GM12874 (cell line): ENCODE data around the gene SLC45A1.

Source experiments
- CTCF ChIP-seq: IDR thresholded peaks from 2 replicates; pipeline ENCODE4 v1.5.1; 2011; ENCODE audit warnings: low read depth, mild to moderate bottlenecking, control low read depth, low read length, moderate library complexity; ENCODE audit not compliant: insufficient read depth

SLC45A1 gene

DNA sequence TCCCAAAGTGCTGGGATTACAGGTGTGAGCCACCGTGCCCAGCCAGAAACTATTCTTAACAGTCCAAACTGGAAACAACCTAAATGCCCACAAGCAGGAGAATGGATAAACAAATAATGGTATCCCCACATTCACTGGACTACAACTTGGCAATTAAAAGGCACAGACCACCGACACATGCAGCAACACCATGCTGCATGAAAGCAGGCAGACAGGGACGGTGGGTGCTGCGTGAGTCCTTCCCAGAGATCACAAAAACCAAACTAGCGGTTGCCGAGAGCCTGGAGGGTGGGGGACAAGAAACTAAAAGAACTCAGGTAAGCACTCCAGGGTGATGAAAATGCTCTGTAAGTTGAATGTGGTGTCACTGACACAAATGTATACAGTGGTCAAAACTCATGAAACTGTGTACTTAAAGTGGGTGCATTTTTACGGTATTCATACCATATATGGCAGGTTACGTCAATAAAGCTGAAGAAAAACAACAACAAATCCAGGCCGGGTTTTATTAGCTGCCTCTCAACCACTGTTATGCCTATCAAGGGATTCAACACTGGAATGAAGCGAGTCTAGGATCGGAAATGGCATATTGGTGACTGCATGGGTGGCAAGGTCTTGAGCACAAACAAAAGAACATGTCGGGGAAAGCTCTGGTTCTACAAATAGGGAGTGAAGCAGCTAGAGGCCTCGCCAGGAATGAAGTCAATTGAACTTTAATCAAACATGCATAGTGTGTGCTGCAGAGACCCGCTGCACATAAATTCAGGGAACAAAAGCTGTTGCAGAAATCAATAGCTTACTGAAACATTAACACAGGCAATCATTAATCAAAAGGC, 52.4 kb downstream of the SLC45A1 start:
- no peak for TF ChIP-seq CTCF

DNA sequence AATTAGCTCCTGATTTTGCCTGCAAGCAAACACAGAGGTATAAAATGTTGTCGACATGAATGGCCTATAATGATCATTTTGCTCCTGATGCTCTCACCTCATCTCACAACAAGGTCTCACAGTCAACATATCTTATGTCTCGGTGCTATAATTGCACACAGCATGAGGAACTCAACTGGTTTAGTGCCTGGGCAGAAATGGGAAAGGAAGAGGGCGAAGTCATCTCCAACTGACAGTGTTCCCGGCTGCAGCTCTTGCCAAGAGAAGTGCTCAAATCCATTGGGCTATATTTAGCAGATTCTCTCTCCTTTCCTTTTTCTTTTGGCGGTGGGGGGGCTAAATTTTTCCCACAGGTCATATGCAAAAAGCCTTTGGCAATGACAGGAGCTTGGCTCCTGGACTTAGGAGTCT, 53.0 kb downstream of the SLC45A1 start:
- TF ChIP-seq CTCF, result no peak

GRCh38 chr1:8371372-8371991, 53.6 kb downstream of the SLC45A1 start:
- no peak for TF ChIP-seq CTCF

- TF ChIP-seq CTCF, result no peak
Observed at GRCh38 chr1:8373125-8373524, 55.2 kb downstream of the SLC45A1 start.

- no peak for TF ChIP-seq CTCF
Observed at GRCh38 chr1:8373581-8374241, 55.8 kb downstream of the SLC45A1 start.

GRCh38 chr1:8374356-8374755, 56.4 kb downstream of the SLC45A1 start:
- TF ChIP-seq CTCF, result no peak

- TF ChIP-seq CTCF, result peak; percentile 40; the same call in 1 of the 2 replicates
Observed at GRCh38 chr1:8374812-8375211, 56.9 kb downstream of the SLC45A1 start.
